ENCODE results near the gene KSR2. TPM values are rescaled to one million over a fixed set of nuclear protein-coding genes. Genes with fewer than 3 reads are reported as not detected.

The KSR2 gene
- total RNA-seq, 4 donors from 2014 or later: 0.02 to 0.10 TPM; not detected in 2

DNA sequence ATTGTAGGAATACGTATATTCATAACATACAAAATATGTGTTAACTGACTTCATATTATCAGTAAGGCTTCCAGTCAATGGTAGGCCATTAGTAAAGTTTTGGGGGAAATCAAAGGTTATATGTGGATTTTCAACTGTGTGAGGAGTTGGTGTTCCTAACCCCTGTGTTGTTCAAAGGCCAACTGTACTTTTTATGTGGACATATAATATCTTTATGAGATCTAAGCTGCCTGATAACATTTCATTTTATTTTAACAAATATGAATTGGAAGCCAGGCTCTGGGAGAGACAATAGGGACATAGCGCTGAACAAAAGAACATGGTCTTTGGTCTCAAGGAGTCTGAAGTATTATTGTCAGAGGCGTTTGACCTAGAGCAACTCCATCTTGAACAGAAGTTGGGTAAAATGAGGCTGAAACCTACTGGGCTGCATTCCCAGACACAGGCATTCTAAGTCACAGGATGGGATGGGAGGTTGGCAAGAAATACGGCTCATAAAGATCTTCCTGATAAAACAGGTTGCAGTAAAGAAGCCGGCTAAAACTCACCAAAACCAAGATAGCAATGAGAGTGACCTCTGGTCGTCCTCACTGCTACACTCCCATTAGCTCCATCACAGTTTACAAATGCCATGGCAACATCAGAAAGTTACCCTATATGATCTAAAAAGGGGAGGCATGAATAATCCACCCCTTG, 147.2 kb downstream of the KSR2 start:
- DNase-seq (no peak), ATAC-seq (no peak)
- TF ChIP-seq, protein P1, sequence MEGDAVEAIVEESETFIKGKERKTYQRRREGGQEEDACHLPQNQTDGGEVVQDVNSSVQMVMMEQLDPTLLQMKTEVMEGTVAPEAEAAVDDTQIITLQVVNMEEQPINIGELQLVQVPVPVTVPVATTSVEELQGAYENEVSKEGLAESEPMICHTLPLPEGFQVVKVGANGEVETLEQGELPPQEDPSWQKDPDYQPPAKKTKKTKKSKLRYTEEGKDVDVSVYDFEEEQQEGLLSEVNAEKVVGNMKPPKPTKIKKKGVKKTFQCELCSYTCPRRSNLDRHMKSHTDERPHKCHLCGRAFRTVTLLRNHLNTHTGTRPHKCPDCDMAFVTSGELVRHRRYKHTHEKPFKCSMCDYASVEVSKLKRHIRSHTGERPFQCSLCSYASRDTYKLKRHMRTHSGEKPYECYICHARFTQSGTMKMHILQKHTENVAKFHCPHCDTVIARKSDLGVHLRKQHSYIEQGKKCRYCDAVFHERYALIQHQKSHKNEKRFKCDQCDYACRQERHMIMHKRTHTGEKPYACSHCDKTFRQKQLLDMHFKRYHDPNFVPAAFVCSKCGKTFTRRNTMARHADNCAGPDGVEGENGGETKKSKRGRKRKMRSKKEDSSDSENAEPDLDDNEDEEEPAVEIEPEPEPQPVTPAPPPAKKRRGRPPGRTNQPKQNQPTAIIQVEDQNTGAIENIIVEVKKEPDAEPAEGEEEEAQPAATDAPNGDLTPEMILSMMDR (IDR thresholded peaks at IDR 0.05 in 4 of 5, conservative IDR thresholded peaks at IDR 0.05 in 1 of 5): no peak
- no peak for TF ChIP-seq POLR2A (IDR thresholded peaks at IDR 0.05)
- in situ Hi-C loops (cut with MboI; ENCODE audit: low sequenced_read_pairs in 4 of 4) (loop anchor here in 1 of 4 donors (10.0 kb wide), 1 partner anchor 587 kb away; no protein-coding TSS in a partner anchor), intact Hi-C loops (cut with DNase I; ENCODE audit: low total_unique reads) (no loop called here)
- Histone ChIP-seq H3K27ac (no peak overlapping the region), H3K36me3 (no peaks in the 10 kb centered on the region), H3K4me1 (no peaks in the 10 kb centered on the region), H3K9me3 (no peaks in the 10 kb centered on the region), H3K27me3 (no peaks in the 10 kb centered on the region), H3K4me3 (no peak overlapping the region)

DNA sequence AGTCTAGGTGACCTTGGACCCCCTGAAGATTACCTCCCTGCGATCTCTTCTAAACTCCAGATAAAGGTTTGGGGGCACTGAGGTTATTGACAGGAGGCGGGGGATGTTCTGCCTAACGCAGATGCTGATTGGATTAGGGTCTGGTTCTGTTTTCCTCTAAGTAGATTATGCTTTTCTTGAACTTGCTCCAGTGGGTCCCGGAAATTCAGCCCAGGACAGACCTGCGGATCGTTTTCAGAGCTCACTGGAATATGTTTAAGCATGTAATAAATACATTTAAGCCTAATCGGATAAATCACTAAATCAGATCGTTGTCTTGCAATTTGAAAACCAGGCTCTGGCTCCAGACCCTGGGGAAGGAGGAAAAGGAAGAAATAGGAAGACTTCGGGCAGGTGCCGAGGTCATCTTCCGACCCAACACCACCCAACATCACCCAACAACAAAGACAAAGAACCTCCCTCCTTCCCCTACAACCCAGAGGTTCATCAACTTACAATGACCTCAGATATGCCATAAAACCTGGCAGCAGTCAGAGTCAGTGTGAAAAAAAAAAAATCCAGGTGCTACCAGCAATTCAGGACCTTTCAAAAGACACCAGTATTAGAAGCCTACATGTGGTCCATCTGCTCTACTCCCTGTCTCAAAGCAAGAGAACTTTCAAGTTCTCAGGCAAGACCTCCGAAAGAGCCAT, 148.4 kb downstream of the KSR2 start:
- H3K27me3 ChIP-seq: no peaks in the 10 kb centered on the region
- H3K27ac ChIP-seq: no peak overlapping the region
- ATAC-seq (no peak), DNase-seq (no peak)
- TF ChIP-seq, protein P1 (IDR thresholded peaks at IDR 0.05 in 4 of 5, conservative IDR thresholded peaks at IDR 0.05 in 1 of 5): no peak
- TF ChIP-seq POLR2A (IDR thresholded peaks at IDR 0.05): no peak
- no peaks in the 10 kb centered on the region for H3K4me1 ChIP-seq
- no peaks in the 10 kb centered on the region for H3K9me3 ChIP-seq
- H3K4me3 ChIP-seq: no peak overlapping the region
- H3K36me3 ChIP-seq: no peaks in the 10 kb centered on the region
- in situ Hi-C loops (cut with MboI; ENCODE audit: low sequenced_read_pairs in 4 of 4) (loop anchor here in 1 of 4 donors (10.0 kb wide), 1 partner anchor 586 kb away; no protein-coding TSS in a partner anchor), intact Hi-C loops (cut with DNase I; ENCODE audit: low total_unique reads) (no loop called here)

DNA sequence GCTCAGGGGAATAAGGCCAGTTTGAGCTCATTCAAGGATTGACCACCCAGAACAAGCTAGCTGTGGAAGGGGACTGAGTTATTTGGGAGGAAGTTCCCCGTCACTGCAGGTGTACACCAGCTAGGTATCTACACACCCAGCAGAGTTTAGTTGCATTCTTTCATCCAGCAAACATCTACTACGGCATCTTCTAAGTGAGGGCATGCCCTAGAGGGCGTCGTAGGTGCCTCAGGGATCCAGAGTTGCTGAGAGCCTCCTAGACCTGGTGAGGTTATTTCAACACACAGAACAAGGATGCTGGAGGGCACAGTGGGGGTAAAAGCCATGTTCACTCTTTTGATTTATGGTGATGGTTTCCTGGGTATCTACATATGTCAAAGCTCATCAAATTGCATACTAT, 149.6 kb downstream of the KSR2 start:
- Histone ChIP-seq H3K4me3 (no peak overlapping the region), H3K4me1 (no peaks in the 10 kb centered on the region), H3K36me3 (no peaks in the 10 kb centered on the region), H3K27me3 (no peaks in the 10 kb centered on the region), H3K9me3 (no peaks in the 10 kb centered on the region), H3K27ac (no peak overlapping the region)
- no peak for TF ChIP-seq POLR2A (IDR thresholded peaks at IDR 0.05)
- TF ChIP-seq, protein P1 (IDR thresholded peaks at IDR 0.05 in 4 of 5, conservative IDR thresholded peaks at IDR 0.05 in 1 of 5): no peak
- DNase-seq: no peak
- intact Hi-C loops (cut with DNase I; ENCODE audit: low total_unique reads): no loop called here
- no peak for ATAC-seq
- in situ Hi-C loops (cut with MboI; ENCODE audit: low sequenced_read_pairs in 4 of 4): no loop called here

DNA sequence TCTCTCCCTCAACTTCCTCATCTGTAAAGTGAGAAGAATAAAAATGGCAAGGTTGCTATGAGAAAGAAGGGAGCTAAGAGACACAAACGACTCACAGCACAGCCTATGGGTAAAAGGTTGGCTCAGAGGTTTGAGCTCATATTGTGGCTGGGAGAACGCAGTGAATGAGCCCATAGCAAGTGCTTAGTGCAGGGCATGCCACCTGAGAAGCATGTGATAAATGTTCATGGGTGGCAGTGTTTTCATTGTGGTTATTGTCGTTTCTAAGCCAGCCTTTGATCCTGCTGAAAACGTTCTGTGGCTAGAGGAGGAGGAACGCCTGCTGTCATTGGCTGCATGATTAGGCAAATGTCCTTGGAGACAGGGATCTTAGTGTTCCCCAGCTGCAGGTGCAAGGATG, 150.4 kb downstream of the KSR2 start:
- intact Hi-C loops (cut with DNase I; ENCODE audit: low total_unique reads): no loop called here
- no peaks in the 10 kb centered on the region for H3K9me3 ChIP-seq
- H3K36me3 ChIP-seq: no peaks in the 10 kb centered on the region
- H3K4me3 ChIP-seq: no peak overlapping the region
- in situ Hi-C loops (cut with MboI; ENCODE audit: low sequenced_read_pairs in 4 of 4): no loop called here
- TF ChIP-seq POLR2A (IDR thresholded peaks at IDR 0.05): no peak
- TF ChIP-seq, protein P1 (IDR thresholded peaks at IDR 0.05 in 4 of 5, conservative IDR thresholded peaks at IDR 0.05 in 1 of 5): no peak
- no peak overlapping the region for H3K27ac ChIP-seq
- H3K27me3 ChIP-seq: no peaks in the 10 kb centered on the region
- no peak for ATAC-seq
- H3K4me1 ChIP-seq: no peaks in the 10 kb centered on the region
- no peak for DNase-seq

Measured in gastrocnemius medialis (tissue), 4 donors.